Medulla oblongata (tissue), 1 donor: ENCODE results near the gene LMTK2.
A peak's percentile ranks its signal among the peaks of the same experiment; 100 is the strongest.

ENCODE experiments used
- DNase-seq: peaks from one replicate; pipeline ENCODE4 v3.0.0-alpha.2; 2015; ENCODE audit errors: extremely low spot score

LMTK2 gene

GRCh38 chr7:98175260-98175940 is 68.7 kb downstream of the LMTK2 start:
- no peak for DNase-seq

- DNase-seq: no peak
These were observed 70.9 kb downstream of the LMTK2 start for GRCh38 chr7:98177553-98177952.

- DNase-seq: peak; percentile 85
These were observed 71.7 kb downstream of the LMTK2 start for GRCh38 chr7:98178321-98178720.

GRCh38 chr7:98178762-98179490 is 72.3 kb downstream of the LMTK2 start:
- no peak for DNase-seq

GRCh38 chr7:98180751-98181150 is 74.1 kb downstream of the LMTK2 start:
- no peak for DNase-seq

GRCh38 chr7:98185101-98185500 is 78.4 kb downstream of the LMTK2 start:
- no peak for DNase-seq

GRCh38 chr7:98186452-98187137 is 79.9 kb downstream of the LMTK2 start:
- DNase-seq: no peak

- DNase-seq: no peak
These were observed 80.5 kb downstream of the LMTK2 start for GRCh38 chr7:98187138-98187502.

- no peak for DNase-seq
These were observed 82.9 kb downstream of the LMTK2 start for GRCh38 chr7:98189559-98189958.

- no peak for DNase-seq
These were observed 85.2 kb downstream of the LMTK2 start for GRCh38 chr7:98191668-98192431.

- no peak for DNase-seq
These were observed 86.3 kb downstream of the LMTK2 start for GRCh38 chr7:98192781-98193457.

GRCh38 chr7:98193474-98194180 is 87.0 kb downstream of the LMTK2 start:
- DNase-seq: no peak

GRCh38 chr7:98194186-98194585 is 87.5 kb downstream of the LMTK2 start:
- no peak for DNase-seq

GRCh38 chr7:98194672-98195457 is 88.2 kb downstream of the LMTK2 start:
- peak; percentile 63 for DNase-seq

- DNase-seq: no peak
These were observed 90.3 kb downstream of the LMTK2 start for GRCh38 chr7:98196706-98197605.

GRCh38 chr7:98199131-98199530 is 92.5 kb downstream of the LMTK2 start:
- DNase-seq: no peak

- no peak for DNase-seq
These were observed 93.7 kb downstream of the LMTK2 start for GRCh38 chr7:98200364-98200763.

- DNase-seq: no peak
These were observed 95.9 kb downstream of the LMTK2 start for GRCh38 chr7:98202367-98203195.
